Chondrocyte (in vitro differentiated cells): ENCODE measurements around the gene SLC7A6. TPM values are rescaled to one million over a fixed set of nuclear protein-coding genes. Genes with fewer than 3 reads are reported as not detected.

ENCODE experiments used
- DNase-seq: peaks from one replicate; pipeline ENCODE4 v3.0.0; 2021; ENCODE audit warnings: mixed read lengths, low spot score
- H3K27ac Mint-ChIP-seq: one replicate; pipeline ENCODE4 v1.8.0; 2021; ENCODE audit warnings: mild to moderate bottlenecking, moderate library complexity, mixed read lengths; ENCODE audit not compliant: unreplicated experiment
- H3K27me3 Mint-ChIP-seq: 2 replicates; pipeline ENCODE4 v1.8.0; 2021; ENCODE audit warnings: low read depth, mixed read lengths
- H3K36me3 Mint-ChIP-seq: 2 replicates; pipeline ENCODE4 v1.8.0; 2021; ENCODE audit warnings: low read depth, mixed read lengths
- H3K4me1 Mint-ChIP-seq: 2 replicates; pipeline ENCODE4 v1.8.0; 2021; ENCODE audit warnings: low read depth, mild to moderate bottlenecking, mixed read lengths
- H3K4me3 Mint-ChIP-seq: one replicate; pipeline ENCODE4 v1.8.0; 2021; ENCODE audit warnings: mild to moderate bottlenecking, moderate library complexity, mixed read lengths; ENCODE audit not compliant: unreplicated experiment
- H3K9me3 Mint-ChIP-seq: 2 replicates; pipeline ENCODE4 v1.8.0; 2021; ENCODE audit warnings: low read depth, mixed read lengths
- total RNA-seq: library from RNA; stranded (reverse); gene quantifications from 3 replicates; pipeline ENCODE4 v1.2.1, GENCODE V29; 2021
- TF ChIP-seq, protein P1 (sequence below): fragments of 200-600 bp; sonication (generic); IDR thresholded peaks from 2 replicates; pipeline ENCODE4 v1.5.0; 2021; ENCODE audit warnings: antibody characterized with exemption, mild to moderate bottlenecking, moderate library complexity

The SLC7A6 gene
- total RNA-seq, 1 donor from 2014 or later, result 55.9 TPM

- peaks cover 29% of the 10 kb centered on the region for H3K36me3 Mint-ChIP-seq
- TF ChIP-seq, protein P1, sequence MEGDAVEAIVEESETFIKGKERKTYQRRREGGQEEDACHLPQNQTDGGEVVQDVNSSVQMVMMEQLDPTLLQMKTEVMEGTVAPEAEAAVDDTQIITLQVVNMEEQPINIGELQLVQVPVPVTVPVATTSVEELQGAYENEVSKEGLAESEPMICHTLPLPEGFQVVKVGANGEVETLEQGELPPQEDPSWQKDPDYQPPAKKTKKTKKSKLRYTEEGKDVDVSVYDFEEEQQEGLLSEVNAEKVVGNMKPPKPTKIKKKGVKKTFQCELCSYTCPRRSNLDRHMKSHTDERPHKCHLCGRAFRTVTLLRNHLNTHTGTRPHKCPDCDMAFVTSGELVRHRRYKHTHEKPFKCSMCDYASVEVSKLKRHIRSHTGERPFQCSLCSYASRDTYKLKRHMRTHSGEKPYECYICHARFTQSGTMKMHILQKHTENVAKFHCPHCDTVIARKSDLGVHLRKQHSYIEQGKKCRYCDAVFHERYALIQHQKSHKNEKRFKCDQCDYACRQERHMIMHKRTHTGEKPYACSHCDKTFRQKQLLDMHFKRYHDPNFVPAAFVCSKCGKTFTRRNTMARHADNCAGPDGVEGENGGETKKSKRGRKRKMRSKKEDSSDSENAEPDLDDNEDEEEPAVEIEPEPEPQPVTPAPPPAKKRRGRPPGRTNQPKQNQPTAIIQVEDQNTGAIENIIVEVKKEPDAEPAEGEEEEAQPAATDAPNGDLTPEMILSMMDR, result no peak
- peaks cover 40% of the 10 kb centered on the region for H3K4me1 Mint-ChIP-seq
- no peak for DNase-seq
- no peaks in the 10 kb centered on the region for H3K9me3 Mint-ChIP-seq
- no peak overlapping the region for H3K4me3 Mint-ChIP-seq
- peak overlapping the region; percentile 70 for H3K27ac Mint-ChIP-seq
- no peaks in the 10 kb centered on the region for H3K27me3 Mint-ChIP-seq
Measured at GRCh38 chr16:68289202-68289601, 24.9 kb downstream of the SLC7A6 start.

- Mint-ChIP-seq H3K36me3 (peaks cover 31% of the 10 kb centered on the region), H3K4me1 (peaks cover 40% of the 10 kb centered on the region), H3K9me3 (no peaks in the 10 kb centered on the region), H3K4me3 (no peak overlapping the region), H3K27me3 (no peaks in the 10 kb centered on the region), H3K27ac (peak overlapping the region; percentile 70)
- no peak for DNase-seq
- TF ChIP-seq, protein P1, result no peak
Measured at GRCh38 chr16:68289621-68290329, 25.4 kb downstream of the SLC7A6 start.

DNA sequence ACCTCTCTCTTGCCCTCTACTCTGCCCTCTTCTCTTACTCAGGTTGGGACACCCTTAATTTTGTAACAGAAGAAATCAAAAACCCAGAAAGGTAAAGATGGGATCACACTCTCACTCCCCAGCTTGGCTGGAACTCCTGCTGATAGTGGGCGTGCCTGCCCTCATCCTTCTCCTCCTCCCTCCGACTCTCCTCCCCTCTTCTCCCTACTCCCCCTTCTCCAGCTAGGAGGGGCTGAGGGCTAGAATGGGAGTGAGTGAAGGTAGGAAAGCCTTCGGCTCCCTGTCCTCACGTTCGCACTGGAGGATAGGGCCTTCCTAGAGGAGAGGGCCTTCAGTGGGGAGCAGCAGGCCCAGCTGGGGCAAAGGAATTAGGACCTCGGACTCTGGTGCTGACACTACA is 26.1 kb downstream of the SLC7A6 start:
- H3K4me1 Mint-ChIP-seq, result peaks cover 40% of the 10 kb centered on the region
- H3K27ac Mint-ChIP-seq, result peak overlapping the region; percentile 70
- no peaks in the 10 kb centered on the region for H3K27me3 Mint-ChIP-seq
- TF ChIP-seq, protein P1, result no peak
- H3K36me3 Mint-ChIP-seq, result peaks cover 34% of the 10 kb centered on the region
- no peak overlapping the region for H3K4me3 Mint-ChIP-seq
- no peak for DNase-seq
- H3K9me3 Mint-ChIP-seq, result no peaks in the 10 kb centered on the region

GRCh38 chr16:68291227-68291626 is 26.9 kb downstream of the SLC7A6 start:
- Mint-ChIP-seq H3K27me3 (no peaks in the 10 kb centered on the region), H3K36me3 (peaks cover 36% of the 10 kb centered on the region), H3K27ac (no peak overlapping the region), H3K4me3 (no peak overlapping the region), H3K4me1 (peaks cover 36% of the 10 kb centered on the region), H3K9me3 (no peaks in the 10 kb centered on the region)
- TF ChIP-seq, protein P1, result no peak
- no peak for DNase-seq

DNA sequence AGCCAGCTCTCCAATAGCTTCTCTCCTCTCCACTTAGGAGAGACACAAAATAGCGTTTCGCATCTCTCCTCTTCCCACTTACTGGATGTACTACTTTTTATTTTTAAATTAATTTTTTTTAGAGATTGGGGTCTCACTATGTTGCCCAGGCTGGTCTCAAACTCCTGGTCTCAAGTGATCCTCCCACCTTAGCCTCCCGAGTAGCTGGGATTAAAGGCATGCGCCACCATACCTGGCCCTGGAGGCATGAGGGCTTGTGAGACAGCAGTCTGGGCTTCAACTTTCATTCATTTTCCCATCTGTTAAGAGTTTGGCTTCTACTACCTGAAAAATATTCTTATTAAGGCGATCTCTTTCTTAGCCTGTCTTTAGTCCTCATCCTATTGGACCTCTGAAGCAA is 28.1 kb downstream of the SLC7A6 start:
- Mint-ChIP-seq H3K9me3 (no peaks in the 10 kb centered on the region), H3K27ac (no peak overlapping the region), H3K4me1 (peaks cover 27% of the 10 kb centered on the region), H3K36me3 (peaks cover 38% of the 10 kb centered on the region), H3K4me3 (no peak overlapping the region), H3K27me3 (no peaks in the 10 kb centered on the region)
- TF ChIP-seq, protein P1, result no peak
- no peak for DNase-seq
